ENCODE data around the gene NRP2. TPM values are rescaled to one million over a fixed set of nuclear protein-coding genes. Genes with fewer than 3 reads are reported as not detected.

Gene NRP2
- total RNA-seq, 1 donor = 11.2 TPM

DNA sequence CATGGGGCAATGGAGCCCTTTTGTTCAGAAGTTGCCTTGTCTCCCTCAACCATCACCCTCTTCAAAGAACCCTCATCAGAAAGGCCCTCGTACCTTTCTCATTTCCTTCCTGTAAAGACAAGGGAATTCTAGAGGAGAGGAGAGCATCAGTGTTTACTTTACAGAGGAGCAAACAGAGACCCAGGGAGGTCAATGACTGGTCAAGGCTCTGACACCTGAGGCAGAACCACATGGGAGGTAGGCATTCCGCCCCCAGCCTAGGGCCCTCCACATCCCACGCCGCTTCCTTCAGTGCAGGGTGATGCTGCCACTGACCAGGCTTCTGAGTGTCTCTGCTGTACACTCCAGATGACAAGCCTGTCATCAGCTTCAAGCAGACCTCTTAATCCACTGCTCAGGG is 104.7 kb downstream of the NRP2 start:
- no peak overlapping the region for H3K4me3 ChIP-seq (ENCODE audit: low read depth, low read length)
- DNase-seq (ENCODE audit: low read depth) = no peak
- TF ChIP-seq, protein P1, sequence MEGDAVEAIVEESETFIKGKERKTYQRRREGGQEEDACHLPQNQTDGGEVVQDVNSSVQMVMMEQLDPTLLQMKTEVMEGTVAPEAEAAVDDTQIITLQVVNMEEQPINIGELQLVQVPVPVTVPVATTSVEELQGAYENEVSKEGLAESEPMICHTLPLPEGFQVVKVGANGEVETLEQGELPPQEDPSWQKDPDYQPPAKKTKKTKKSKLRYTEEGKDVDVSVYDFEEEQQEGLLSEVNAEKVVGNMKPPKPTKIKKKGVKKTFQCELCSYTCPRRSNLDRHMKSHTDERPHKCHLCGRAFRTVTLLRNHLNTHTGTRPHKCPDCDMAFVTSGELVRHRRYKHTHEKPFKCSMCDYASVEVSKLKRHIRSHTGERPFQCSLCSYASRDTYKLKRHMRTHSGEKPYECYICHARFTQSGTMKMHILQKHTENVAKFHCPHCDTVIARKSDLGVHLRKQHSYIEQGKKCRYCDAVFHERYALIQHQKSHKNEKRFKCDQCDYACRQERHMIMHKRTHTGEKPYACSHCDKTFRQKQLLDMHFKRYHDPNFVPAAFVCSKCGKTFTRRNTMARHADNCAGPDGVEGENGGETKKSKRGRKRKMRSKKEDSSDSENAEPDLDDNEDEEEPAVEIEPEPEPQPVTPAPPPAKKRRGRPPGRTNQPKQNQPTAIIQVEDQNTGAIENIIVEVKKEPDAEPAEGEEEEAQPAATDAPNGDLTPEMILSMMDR (IDR thresholded peaks at IDR 0.05; ENCODE audit: insufficient read depth, low read length) = no peak

DNA sequence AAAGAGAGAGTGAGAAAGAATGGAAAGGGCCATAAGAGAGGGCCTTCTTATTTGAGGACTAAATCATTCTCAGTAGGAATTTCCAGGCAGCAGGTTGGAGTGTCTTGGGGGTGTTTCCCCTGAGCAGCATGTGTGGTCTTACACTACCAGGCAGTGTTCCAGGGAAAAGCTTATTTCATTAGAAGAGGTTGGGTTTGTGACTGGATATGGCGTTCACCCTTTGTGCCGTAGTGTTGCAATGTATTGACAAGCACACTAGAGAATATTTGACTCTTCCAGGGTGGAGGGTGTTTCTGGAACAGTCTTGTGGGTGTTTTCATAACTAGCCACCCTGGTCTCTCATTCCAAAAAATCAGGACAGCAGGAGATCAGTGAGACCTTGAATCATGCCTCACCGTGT is 105.5 kb downstream of the NRP2 start:
- TF ChIP-seq, protein P1 (IDR thresholded peaks at IDR 0.05; ENCODE audit: insufficient read depth, low read length) = no peak

DNA sequence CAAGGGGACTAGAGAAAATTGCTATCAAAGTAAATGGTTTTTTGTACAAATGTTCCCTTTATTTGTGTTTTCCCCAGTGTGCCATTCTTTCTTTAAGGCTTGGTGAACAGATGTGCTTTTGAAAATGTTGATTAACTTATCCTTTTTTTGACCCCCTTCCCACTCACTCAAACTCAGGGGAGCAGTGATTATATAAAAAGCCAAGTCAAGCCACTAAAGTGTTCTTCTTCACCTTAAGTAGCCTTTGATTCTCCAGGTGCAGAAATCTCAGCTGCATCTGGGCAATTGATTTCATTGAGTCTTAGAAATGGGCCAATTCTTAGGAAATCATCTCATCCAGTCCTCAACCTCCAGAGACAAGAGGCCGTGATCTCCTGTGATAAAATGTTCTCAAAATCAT is 107.6 kb downstream of the NRP2 start:
- DNase-seq (ENCODE audit: low read depth) = no peak
- no peak overlapping the region for H3K4me3 ChIP-seq (ENCODE audit: low read depth, low read length)
- TF ChIP-seq, protein P1 (IDR thresholded peaks at IDR 0.05; ENCODE audit: insufficient read depth, low read length) = no peak

More for the DNA sequence above, 105.5 kb downstream of the NRP2 start:
- no peak for DNase-seq (ENCODE audit: low read depth)
- H3K4me3 ChIP-seq (ENCODE audit: low read depth, low read length) = no peak overlapping the region

DNA sequence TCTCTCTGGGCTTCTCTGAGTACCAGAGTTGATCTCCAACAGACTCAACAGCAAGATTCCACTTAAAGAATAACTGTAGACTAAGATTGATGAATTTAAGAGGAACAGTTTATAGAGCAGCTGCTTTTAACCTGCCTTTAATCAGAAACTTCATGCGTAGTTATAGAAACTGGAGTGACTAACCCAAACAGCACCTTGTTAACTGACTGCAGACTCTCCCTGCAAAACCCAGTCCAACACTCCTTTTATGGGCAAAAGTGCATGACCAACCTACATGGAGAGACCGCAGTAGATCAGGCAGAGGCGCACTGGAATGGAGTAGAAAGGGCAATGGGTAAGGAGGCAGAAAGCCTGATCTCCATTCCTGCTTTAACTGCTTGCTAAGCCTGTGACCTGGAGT is 110.6 kb downstream of the NRP2 start:
- no peak overlapping the region for H3K4me3 ChIP-seq (ENCODE audit: low read depth, low read length)
- DNase-seq (ENCODE audit: low read depth) = no peak
- TF ChIP-seq, protein P1 (IDR thresholded peaks at IDR 0.05; ENCODE audit: insufficient read depth, low read length) = no peak

DNA sequence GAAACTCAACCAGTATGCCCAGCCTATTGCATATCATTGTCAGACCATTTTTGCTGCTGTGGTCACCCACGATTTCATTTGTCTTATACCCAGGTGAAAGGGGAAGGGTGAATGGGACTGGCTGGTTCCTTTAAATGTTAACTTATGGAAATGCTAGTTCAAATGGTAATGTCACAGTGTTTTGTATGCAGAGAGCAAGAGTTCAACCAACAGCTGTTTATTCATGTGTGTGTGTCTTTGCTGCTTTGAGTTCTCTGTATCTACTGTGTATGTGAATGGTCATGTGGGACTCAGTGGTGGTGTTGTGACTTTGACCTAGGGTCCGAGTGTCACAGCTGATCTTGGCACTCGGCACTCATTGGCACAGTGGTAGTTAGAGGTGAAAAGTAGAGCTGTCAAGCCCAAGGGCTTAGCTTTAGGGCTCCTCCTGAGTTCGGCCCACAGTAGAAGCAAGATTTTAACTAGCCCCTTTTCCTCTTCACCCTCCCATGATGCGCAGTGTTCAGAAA is 114.6 kb downstream of the NRP2 start:
- TF ChIP-seq, protein P1 (IDR thresholded peaks at IDR 0.05; ENCODE audit: insufficient read depth, low read length) = no peak
- no peak for DNase-seq (ENCODE audit: low read depth)
- no peak overlapping the region for H3K4me3 ChIP-seq (ENCODE audit: low read depth, low read length)

DNA sequence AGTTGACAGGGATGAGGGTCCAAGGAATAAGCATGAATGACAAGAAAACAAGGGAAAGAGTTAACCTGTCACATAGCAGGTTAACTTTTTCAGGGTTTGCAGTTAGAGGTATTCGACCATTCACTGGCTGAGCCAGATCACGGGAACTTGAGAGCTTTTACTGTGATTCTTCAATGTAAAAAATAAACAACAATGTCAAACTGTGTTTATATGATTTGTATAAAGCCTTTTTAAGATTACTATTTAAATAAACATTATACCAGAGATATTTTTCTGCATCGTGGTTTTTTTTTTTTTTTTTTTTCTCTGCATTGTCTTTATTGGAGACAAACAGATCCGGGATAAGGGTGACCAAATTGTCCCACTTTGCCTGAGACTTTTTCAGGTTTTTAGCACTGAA is 115.6 kb downstream of the NRP2 start:
- no peak for DNase-seq (ENCODE audit: low read depth)

More for the DNA sequence above, 115.6 kb downstream of the NRP2 start:
- no peak overlapping the region for H3K4me3 ChIP-seq (ENCODE audit: low read depth, low read length)
- TF ChIP-seq, protein P1 (IDR thresholded peaks at IDR 0.05; ENCODE audit: insufficient read depth, low read length) = no peak

Measured in fibroblast of the aortic adventitia (primary cell).